Glutamatergic neuron (in vitro differentiated cells): ENCODE measurements around the gene SRGAP3. TPM values are rescaled to one million over a fixed set of nuclear protein-coding genes. Genes with fewer than 3 reads are reported as not detected.

Experiments
- DNase-seq: peaks from one replicate; pipeline ENCODE4 v3.0.0; 2022
- H3K27ac Mint-ChIP-seq: one replicate; pipeline ENCODE4 v1.8.0; 2020; ENCODE audit warnings: mild to moderate bottlenecking, mixed read lengths, inconsistent platforms; ENCODE audit not compliant: unreplicated experiment
- H3K27me3 Mint-ChIP-seq: one replicate; pipeline ENCODE4 v1.8.0; 2020; ENCODE audit warnings: mild to moderate bottlenecking, moderate library complexity, mixed read lengths, inconsistent platforms; ENCODE audit not compliant: unreplicated experiment
- H3K36me3 Mint-ChIP-seq: one replicate; pipeline ENCODE4 v1.8.0; 2020; ENCODE audit warnings: mild to moderate bottlenecking, mixed read lengths, inconsistent platforms; ENCODE audit not compliant: unreplicated experiment
- H3K4me1 Mint-ChIP-seq: one replicate; pipeline ENCODE4 v1.8.0; 2020; ENCODE audit warnings: mild to moderate bottlenecking, low read depth, mixed read lengths, inconsistent platforms; ENCODE audit not compliant: unreplicated experiment
- H3K4me3 Mint-ChIP-seq: one replicate; pipeline ENCODE4 v1.8.0; 2020; ENCODE audit warnings: mild to moderate bottlenecking, mixed read lengths, inconsistent platforms; ENCODE audit not compliant: unreplicated experiment
- H3K9me3 Mint-ChIP-seq: one replicate; pipeline ENCODE4 v1.8.0; 2020; ENCODE audit warnings: mild to moderate bottlenecking, moderate library complexity, mixed read lengths, inconsistent platforms; ENCODE audit not compliant: unreplicated experiment
- total RNA-seq: library from RNA; stranded (reverse); fragmentation: NEBNext Ultra II Directional; extraction: Animal tissue kit (Norgen Biotek cat#: 25700); gene quantifications from one replicate; pipeline ENCODE4 v1.2.1, GENCODE V29; 2021; ENCODE audit not compliant: unreplicated experiment
- TF ChIP-seq, protein P1 (sequence below): fragments of 200-600 bp; sonication (generic); IDR thresholded peaks from one replicate; pipeline ENCODE4 v1.5.0; 2021; ENCODE audit not compliant: partially characterized antibody, unreplicated experiment

Gene SRGAP3
- total RNA-seq, 1 donor from 2014 or later, result 197 TPM

DNA sequence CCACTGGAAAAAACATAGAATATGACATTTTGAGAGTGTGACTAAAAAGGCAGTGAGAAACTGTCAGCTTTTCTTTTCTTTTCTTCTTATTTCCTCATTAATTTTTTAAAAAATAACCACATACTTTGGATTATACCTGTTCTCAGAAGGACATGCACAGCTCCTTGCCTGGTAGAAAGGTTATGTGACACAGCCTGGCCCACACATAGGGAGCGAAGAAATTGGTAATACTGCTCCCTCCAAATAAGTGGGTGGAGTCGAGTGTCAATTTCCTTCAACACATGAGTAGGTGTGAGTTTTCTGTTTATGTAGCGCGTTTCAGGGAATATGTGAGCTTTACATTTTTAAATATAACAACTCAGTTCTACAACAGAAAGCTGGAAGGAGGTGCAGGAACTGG is 257.2 kb downstream of the SRGAP3 start:
- no peak for DNase-seq
- no peak overlapping the region for H3K27ac Mint-ChIP-seq
- H3K4me1 Mint-ChIP-seq, result peaks cover 45% of the 10 kb centered on the region
- no peaks in the 10 kb centered on the region for H3K36me3 Mint-ChIP-seq
- no peak overlapping the region for H3K4me3 Mint-ChIP-seq
- peaks cover 8% of the 10 kb centered on the region for H3K27me3 Mint-ChIP-seq
- peaks cover 5% of the 10 kb centered on the region for H3K9me3 Mint-ChIP-seq
- TF ChIP-seq, protein P1, sequence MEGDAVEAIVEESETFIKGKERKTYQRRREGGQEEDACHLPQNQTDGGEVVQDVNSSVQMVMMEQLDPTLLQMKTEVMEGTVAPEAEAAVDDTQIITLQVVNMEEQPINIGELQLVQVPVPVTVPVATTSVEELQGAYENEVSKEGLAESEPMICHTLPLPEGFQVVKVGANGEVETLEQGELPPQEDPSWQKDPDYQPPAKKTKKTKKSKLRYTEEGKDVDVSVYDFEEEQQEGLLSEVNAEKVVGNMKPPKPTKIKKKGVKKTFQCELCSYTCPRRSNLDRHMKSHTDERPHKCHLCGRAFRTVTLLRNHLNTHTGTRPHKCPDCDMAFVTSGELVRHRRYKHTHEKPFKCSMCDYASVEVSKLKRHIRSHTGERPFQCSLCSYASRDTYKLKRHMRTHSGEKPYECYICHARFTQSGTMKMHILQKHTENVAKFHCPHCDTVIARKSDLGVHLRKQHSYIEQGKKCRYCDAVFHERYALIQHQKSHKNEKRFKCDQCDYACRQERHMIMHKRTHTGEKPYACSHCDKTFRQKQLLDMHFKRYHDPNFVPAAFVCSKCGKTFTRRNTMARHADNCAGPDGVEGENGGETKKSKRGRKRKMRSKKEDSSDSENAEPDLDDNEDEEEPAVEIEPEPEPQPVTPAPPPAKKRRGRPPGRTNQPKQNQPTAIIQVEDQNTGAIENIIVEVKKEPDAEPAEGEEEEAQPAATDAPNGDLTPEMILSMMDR, result no peak

DNA sequence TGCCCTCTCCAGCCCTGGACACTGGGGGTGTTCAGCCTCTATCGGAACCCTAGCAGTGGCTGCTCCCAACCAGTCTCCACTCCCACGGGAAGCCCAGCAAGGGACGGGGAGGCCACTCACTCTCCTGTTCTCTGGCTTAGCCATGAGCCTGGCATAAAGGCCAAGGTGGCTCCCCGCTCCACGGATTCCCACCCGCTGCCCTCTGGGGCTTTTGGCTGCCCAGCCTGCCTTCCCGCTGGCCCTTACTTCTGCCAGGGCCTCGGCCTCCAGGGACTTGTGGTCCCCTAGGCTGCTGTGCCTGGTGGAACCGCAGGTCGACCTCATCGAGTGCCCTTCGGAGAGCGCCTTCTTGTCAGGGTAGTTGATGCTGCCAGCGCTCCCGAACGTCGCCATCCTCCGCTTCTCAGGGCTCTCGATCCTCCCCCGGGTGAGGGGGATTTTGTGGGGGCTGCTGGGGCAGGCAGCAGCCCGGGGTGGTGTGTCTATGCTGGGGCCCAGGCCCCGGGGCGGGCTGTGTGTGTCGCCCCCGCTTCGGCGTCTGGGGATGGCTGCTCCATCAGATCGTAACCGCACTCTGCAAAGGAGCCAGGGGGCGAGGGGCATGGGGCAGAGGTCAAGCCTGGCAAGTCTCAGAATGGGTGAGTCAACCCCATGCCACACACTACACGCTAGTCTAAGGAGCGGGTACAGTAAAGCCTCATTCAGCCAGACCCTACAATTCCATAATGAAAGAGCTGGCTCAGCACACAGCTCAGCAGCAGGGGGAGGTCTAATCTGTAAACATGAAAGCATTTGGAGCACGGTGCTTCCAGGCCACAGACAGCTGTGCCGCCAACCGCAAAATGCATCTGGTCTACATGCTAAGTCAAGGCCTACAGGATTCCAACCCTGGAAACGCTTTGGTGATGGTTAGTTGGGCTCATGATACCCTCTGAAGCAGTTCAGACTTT is 258.9 kb downstream of the SRGAP3 start:
- Mint-ChIP-seq H3K36me3 (no peaks in the 10 kb centered on the region), H3K27me3 (peaks cover 5% of the 10 kb centered on the region), H3K27ac (no peak overlapping the region), H3K4me3 (no peak overlapping the region), H3K9me3 (peaks cover 6% of the 10 kb centered on the region), H3K4me1 (peaks cover 35% of the 10 kb centered on the region)
- no peak for DNase-seq
- TF ChIP-seq, protein P1, result no peak

DNA sequence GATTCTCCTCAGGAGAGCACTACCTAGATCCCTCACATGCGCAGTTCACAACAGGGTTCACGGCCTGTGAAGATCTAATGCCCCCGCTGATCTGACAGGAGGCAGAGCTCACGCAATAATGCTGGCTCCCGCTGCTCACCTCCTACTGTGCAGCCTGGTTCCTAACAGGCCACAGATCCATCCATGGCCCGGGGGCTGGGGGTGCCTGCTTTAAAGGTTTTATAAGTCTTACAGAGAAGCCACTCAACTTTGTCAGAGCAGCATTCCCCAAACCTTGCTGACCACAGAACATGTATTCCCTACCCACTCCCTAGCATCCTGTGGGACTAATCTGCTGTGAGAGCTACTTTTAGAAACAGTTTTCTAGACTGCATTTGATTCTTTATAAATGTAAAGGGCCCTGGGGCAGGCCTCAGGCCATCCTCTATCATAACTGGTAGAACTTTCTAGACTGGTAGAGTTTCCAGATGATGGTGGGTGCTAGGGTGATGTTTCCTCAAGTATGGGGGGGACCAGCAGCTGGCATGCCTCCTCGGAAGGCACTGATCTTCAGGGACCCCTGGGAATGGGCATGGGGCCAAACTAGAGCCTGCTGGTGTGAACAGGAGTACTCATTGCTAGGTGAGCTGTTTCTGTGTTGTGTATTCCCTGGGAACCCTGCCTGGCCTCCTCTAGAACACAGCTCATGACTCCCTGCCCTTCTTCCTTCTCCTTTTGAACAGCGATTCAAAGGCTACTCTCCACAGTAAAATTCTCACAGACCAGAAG is 260.5 kb downstream of the SRGAP3 start:
- H3K27ac Mint-ChIP-seq, result peak overlapping the region; percentile 67
- TF ChIP-seq, protein P1, result no peak
- H3K27me3 Mint-ChIP-seq, result peaks cover 5% of the 10 kb centered on the region
- peaks cover 2% of the 10 kb centered on the region for H3K9me3 Mint-ChIP-seq
- H3K4me3 Mint-ChIP-seq, result no peak overlapping the region
- DNase-seq, result no peak
- H3K4me1 Mint-ChIP-seq, result peaks cover 30% of the 10 kb centered on the region
- H3K36me3 Mint-ChIP-seq, result no peaks in the 10 kb centered on the region

DNA sequence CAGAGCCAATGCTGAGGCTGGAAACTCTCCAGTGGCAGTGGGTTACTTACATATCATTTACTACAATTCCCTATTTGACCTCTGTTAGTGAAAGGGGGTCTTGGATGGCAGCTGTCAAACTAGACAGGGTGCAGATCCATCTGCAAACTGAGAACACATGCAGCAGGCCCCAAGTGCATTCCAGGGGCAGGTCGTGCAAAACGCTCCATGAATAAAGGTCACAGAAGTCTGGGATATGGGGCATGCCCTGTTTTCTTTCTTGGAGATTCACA is 261.1 kb downstream of the SRGAP3 start:
- no peak for DNase-seq
- Mint-ChIP-seq H3K4me1 (peaks cover 35% of the 10 kb centered on the region), H3K27me3 (peaks cover 4% of the 10 kb centered on the region), H3K4me3 (no peak overlapping the region), H3K36me3 (peaks cover 4% of the 10 kb centered on the region), H3K9me3 (peaks cover 4% of the 10 kb centered on the region), H3K27ac (peak overlapping the region; percentile 67)
- TF ChIP-seq, protein P1, result no peak
